ENCODE data around the gene GXYLT1.

GRCh38 chr12:42099433-42099832 lies 45.2 kb downstream of the GXYLT1 start:
- TF ChIP-seq CTCF (IDR thresholded peaks at IDR 0.05) (no peak), POLR2AphosphoS5 (IDR thresholded peaks at IDR 0.05) (no peak)
